Colonic mucosa (tissue), 4 donors: ENCODE data around the gene GRIN1. TPM values are rescaled to one million over a fixed set of nuclear protein-coding genes. Genes with fewer than 3 reads are reported as not detected.

Experiments
- DNase-seq: peaks from one replicate; pipeline ENCODE4 v3.0.0-alpha.2; 2020
- H3K27ac ChIP-seq: fragments of 200-600 bp; one replicate; pipeline ENCODE4 v1.8.0; 2021
- H3K27me3 ChIP-seq: fragments of 200-600 bp; one replicate; pipeline ENCODE4 v1.8.0; 2021
- H3K36me3 ChIP-seq: fragments of 200-600 bp; one replicate; pipeline ENCODE4 v1.8.0; 2021
- H3K4me1 ChIP-seq: fragments of 200-600 bp; one replicate; pipeline ENCODE4 v1.8.0; 2021; ENCODE audit warnings: mild to moderate bottlenecking
- H3K4me3 ChIP-seq: fragments of 200-600 bp; one replicate; pipeline ENCODE4 v1.8.0; 2021
- H3K9ac ChIP-seq, 2 donors: one replicate each; pipeline ENCODE4 v1.7.0; 2013; ENCODE audit warnings: control low read depth in 2 of 2, low read depth in 2 of 2, low read length in 2 of 2
- H3K9me3 ChIP-seq: fragments of 200-600 bp; one replicate; pipeline ENCODE4 v1.8.0; 2021
- CTCF ChIP-seq: fragments of 200-600 bp; IDR thresholded peaks from one replicate; pipeline ENCODE4 v1.8.0; 2022; ENCODE audit warnings: antibody characterized with exemption, mild to moderate bottlenecking
- intact Hi-C: fragments of 100-400 bp; cut with DNase I; formaldehyde crosslinking; loops from one replicate; pipeline ENCODE4 v1.14.1; 2022
- total RNA-seq, 2 donors: library from RNA; stranded (reverse); fragmentation: NEBNext Ultra II Directional in 1 of 2; extraction: Animal tissue kit (Norgen Biotek cat#: 25700) in 1 of 2; gene quantifications; one replicate each; pipeline ENCODE4 v1.2.1, GENCODE V29; 2021
- donor health status: healthy.
- donor health status: DM: no; HTN: no; CAD: no.
- donor health status: DM: no; HTN: no; CAD: no.

Gene GRIN1
- total RNA-seq, 2 donors from 2014 or later, result 0.47 to 0.93 TPM

- peak overlapping the region; percentile 90 for H3K27ac ChIP-seq
- no peaks in the 10 kb centered on the region for H3K27me3 ChIP-seq
- peak; percentile 96 for DNase-seq
- H3K4me3 ChIP-seq, result peak overlapping the region; percentile 50
- H3K9me3 ChIP-seq, result no peaks in the 10 kb centered on the region
- intact Hi-C loops, result no loop called here
- H3K4me1 ChIP-seq, result peaks cover 29% of the 10 kb centered on the region
- peak overlapping the region; percentile 73 to 86 for H3K9ac ChIP-seq
- H3K36me3 ChIP-seq, result no peaks in the 10 kb centered on the region
- TF ChIP-seq CTCF, result no peak
Measured at GRCh38 chr9:137195525-137196220, 56.7 kb downstream of the GRIN1 start.

DNA sequence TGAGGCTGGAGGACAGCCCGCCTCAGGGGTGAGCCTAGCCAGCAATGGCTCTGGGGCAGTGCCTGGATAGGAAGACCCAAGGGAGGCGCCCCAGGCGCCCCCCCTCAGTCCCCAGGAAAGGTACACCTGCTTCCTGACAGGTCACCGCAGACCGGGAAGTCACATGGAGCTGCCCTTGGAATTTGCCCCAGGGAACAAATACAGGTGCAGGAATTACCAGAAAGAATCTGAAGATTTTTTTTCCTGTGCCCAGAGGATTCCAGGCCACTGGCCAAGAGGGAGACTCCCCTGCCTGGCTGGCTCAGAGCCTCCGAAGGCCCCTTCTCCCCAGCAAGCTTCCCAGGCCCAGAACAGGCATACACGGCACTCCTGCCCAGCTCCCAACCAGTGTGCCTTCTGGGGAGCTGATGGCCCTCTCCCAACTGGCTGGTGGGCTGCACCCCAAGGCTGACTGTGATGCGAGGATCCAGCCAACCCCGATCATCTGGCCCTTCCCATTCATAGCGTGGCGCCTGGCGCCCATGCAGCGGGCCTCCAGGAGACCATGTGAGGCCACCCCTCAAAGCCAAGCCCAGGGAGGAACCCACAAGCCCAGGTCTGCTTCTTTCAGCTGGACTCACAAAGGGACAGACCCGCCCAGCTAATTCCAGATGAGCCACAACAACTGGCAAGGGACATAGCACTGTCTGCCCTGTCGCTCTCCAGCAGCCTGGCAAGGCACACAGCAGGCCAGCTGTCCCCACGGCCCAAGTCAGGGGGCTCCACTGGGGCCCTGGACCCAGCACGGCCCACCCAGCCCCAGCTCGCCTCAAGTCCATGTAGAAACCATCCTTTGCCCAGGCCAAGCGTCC is 59.3 kb downstream of the GRIN1 start:
- DNase-seq, result peak; percentile 91
- peak overlapping the region; percentile 87 to 92 for H3K9ac ChIP-seq
- no peaks in the 10 kb centered on the region for H3K36me3 ChIP-seq
- peak overlapping the region; percentile 50 for H3K4me3 ChIP-seq
- no peak for TF ChIP-seq CTCF
- peaks cover 33% of the 10 kb centered on the region for H3K4me1 ChIP-seq
- no peaks in the 10 kb centered on the region for H3K9me3 ChIP-seq
- H3K27ac ChIP-seq, result peak overlapping the region; percentile 90
- intact Hi-C loops, result no loop called here
- H3K27me3 ChIP-seq, result no peaks in the 10 kb centered on the region

DNA sequence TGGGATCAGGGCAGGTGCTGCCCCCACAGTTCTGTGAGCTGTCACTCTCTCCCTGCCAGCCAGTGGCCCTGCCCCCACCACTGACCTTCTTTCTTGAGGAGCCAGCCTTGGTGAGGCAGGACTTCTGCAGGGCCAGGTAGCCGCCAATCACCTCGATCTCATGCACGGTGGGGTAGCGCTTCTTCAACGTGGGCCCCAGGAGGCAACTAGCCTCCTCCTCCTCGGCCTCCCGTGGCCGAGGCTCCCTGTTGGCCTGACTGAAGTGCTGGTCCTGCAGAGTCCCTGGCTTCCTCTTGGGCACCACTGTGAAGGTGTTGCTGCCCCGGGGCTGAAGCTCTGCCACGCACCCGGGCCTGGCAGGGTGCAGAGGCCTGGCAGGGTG is 59.9 kb downstream of the GRIN1 start:
- peak overlapping the region; percentile 87 to 92 for H3K9ac ChIP-seq
- peak; percentile 61 for DNase-seq
- H3K27me3 ChIP-seq, result no peaks in the 10 kb centered on the region
- H3K27ac ChIP-seq, result peak overlapping the region; percentile 90
- peak overlapping the region; percentile 50 for H3K4me3 ChIP-seq
- H3K4me1 ChIP-seq, result peaks cover 33% of the 10 kb centered on the region
- no peaks in the 10 kb centered on the region for H3K36me3 ChIP-seq
- H3K9me3 ChIP-seq, result no peaks in the 10 kb centered on the region
- intact Hi-C loops, result no loop called here
- TF ChIP-seq CTCF, result no peak

DNA sequence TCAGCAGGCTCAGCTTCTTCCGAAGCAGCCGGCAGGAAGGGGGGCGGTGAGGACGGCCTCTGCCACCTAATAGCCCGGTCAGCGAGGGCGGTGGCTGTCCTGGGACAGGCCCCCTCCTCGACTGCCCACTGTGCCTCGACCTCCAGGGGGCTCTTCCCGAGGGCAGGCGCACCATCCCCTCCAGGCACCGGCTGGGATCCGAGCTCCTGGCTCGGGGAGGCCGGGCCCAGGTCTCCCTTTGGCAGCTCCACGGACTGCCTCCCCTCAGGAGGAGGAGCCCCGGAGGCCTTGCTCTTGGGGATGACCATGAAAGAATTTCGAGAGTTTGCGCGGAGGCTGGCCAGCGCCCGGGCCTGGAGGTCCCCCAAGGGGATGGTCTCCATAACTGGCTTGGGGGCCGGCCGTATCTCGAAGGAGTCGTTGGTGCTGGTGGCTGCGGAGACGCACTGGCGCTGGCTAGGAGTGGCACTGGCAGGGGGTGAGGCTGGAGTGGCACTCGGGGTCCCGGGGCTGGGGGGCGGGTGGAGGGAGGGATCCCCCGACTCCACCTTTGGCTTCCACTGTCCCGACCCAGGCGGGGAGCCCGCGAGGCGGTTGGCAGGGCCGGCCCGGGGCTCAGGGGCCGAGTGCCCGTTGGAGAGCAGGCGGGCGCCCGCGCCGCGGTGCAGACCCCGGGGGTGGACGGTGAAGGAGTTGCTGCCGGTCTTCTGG is 60.6 kb downstream of the GRIN1 start:
- Histone ChIP-seq H3K27me3 (no peaks in the 10 kb centered on the region), H3K36me3 (no peaks in the 10 kb centered on the region), H3K9ac (peak overlapping the region; percentile 87 to 92), H3K4me1 (peaks cover 35% of the 10 kb centered on the region), H3K4me3 (peak overlapping the region; percentile 50), H3K27ac (peak overlapping the region; percentile 90), H3K9me3 (no peaks in the 10 kb centered on the region)
- intact Hi-C loops, result no loop called here
- no peak for DNase-seq
- no peak for TF ChIP-seq CTCF
